GM12878 (cell line): ENCODE results near the gene DIDO1. TPM values are rescaled to one million over a fixed set of nuclear protein-coding genes. Genes with fewer than 3 reads are reported as not detected.

Source experiments
- ATAC-seq: fragments of 200-7000 bp; cut with Tn5 transposase; 3 replicates; pipeline ENCODE4 v1.9.1; 2020; ENCODE audit warnings: mild to moderate bottlenecking, moderate library complexity
- BruUV-seq: library from RNA; stranded (reverse); fragments of 400-500 nt; replicated peaks from 2 replicates; lab custom pipeline; 2021; lab: Mats Ljungman, UMichigan
- CTCF ChIA-PET: fragments of 300-600 bp; sonication (Branson Sonifier 250); formaldehyde crosslinking; extraction: SDS; loops from one replicate; lab custom pipeline; 2021; ENCODE audit warnings: inconsistent platforms; lab: Yijun Ruan, JAX
- POLR2A ChIA-PET: fragments of 350-600 bp; formaldehyde crosslinking; extraction: SDS; loops from one replicate; lab custom pipeline; 2021; ENCODE audit warnings: inconsistent platforms; lab: Charles Lee
- RAD21 ChIA-PET: fragments of 300-600 bp; sonication (Branson Sonifier 250); formaldehyde crosslinking; loops from one replicate; lab custom pipeline; 2023; ENCODE audit warnings: antibody characterized with exemption; ENCODE audit not compliant: unreplicated experiment; lab: Charles Lee
- SMC1A ChIA-PET: fragments of 300-600 bp; sonication (Branson Sonifier 250); formaldehyde crosslinking; loops from one replicate; lab custom pipeline; 2023; ENCODE audit not compliant: unreplicated experiment, uncharacterized antibody; lab: Charles Lee
- DNase-seq: peaks from one replicate; pipeline ENCODE4 v3.0.0-alpha.2; 2011; ENCODE audit warnings: low read depth, low spot score
- FAIRE-seq: peaks from 3 replicates; lab custom pipeline; 2011; peaks lifted over from hg19 to GRCh38; lab: Jason Lieb, UNC
- H2AFZ ChIP-seq: 2 replicates; pipeline ENCODE4 v1.6.0; 2011; ENCODE audit warnings: low read depth, low read length, control low read depth; ENCODE audit not compliant: control insufficient read depth
- H3K27ac ChIP-seq: 2 replicates; pipeline ENCODE4 v1.5.1; 2011; ENCODE audit warnings: control low read depth; ENCODE audit not compliant: control insufficient read depth, insufficient read depth
- H3K27me3 ChIP-seq, 2 experiments: replicated peaks in 1 of 2; 2 replicates each; pipeline versions ENCODE4 v1.6.0 to v1.6.1; 2011; ENCODE audit warnings: low read length in 1 of 2; ENCODE audit not compliant: control insufficient read depth in 2 of 2, insufficient read depth in 2 of 2
- H3K36me3 ChIP-seq, 2 experiments: 2 replicates each; pipeline ENCODE4 v1.5.1; 2011; ENCODE audit warnings: low read length in 1 of 2; ENCODE audit not compliant: control insufficient read depth in 2 of 2, insufficient read depth in 2 of 2
- H3K4me1 ChIP-seq: 2 replicates; pipeline ENCODE4 v1.6.1; 2011; ENCODE audit warnings: mild to moderate bottlenecking, low read length, moderate library complexity, mixed read lengths; ENCODE audit not compliant: control insufficient read depth, insufficient read depth
- H3K4me2 ChIP-seq: 2 replicates; pipeline ENCODE4 v1.6.0; 2011; ENCODE audit warnings: control low read depth; ENCODE audit not compliant: control insufficient read depth, insufficient read depth
- H3K4me3 ChIP-seq: fragments of 200-600 bp; sonication (generic); 2 replicates; pipeline ENCODE4 v1.5.1; 2016
- H3K79me2 ChIP-seq: 2 replicates; pipeline ENCODE4 v1.6.0; 2011; ENCODE audit warnings: low read length; ENCODE audit not compliant: control insufficient read depth, insufficient read depth
- H3K9ac ChIP-seq: 2 replicates; pipeline ENCODE4 v1.8.0; 2011; ENCODE audit warnings: low read length, control low read depth, mixed read lengths; ENCODE audit not compliant: control insufficient read depth, insufficient read depth
- H3K9me3 ChIP-seq: replicated peaks from 3 replicates; pipeline ENCODE4 v1.5.1; 2011; ENCODE audit warnings: mild to moderate bottlenecking, low read length; ENCODE audit not compliant: control insufficient read depth, insufficient read depth
- H4K20me1 ChIP-seq: 2 replicates; pipeline ENCODE4 v1.6.0; 2011; ENCODE audit not compliant: control insufficient read depth, insufficient read depth
- BMI1 ChIP-seq: fragments of 450-650 bp; IDR thresholded peaks from 2 replicates; pipeline ENCODE4 v1.6.1; 2016; ENCODE audit warnings: mild to moderate bottlenecking, moderate library complexity, borderline replicate concordance
- CTCF ChIP-seq, 3 experiments: IDR thresholded peaks in 2 of 3; conservative IDR thresholded peaks in 1 of 3; 2 replicates each; pipeline ENCODE4 v1.5.1; 2011; ENCODE audit warnings: low read depth in 3 of 3, low read length in 3 of 3, mild to moderate bottlenecking in 3 of 3, control low read depth in 2 of 3, moderate library complexity in 2 of 3, inconsistent platforms in 1 of 3, mixed read lengths in 1 of 3; ENCODE audit not compliant: control insufficient read depth in 2 of 3, insufficient read depth in 1 of 3; ENCODE audit errors: extremely low read depth in 1 of 3
- HDGF ChIP-seq: fragments of 450-650 bp; IDR thresholded peaks from 2 replicates; pipeline ENCODE4 v1.6.1; 2016; ENCODE audit warnings: antibody characterized with exemption
- JUNB ChIP-seq: IDR thresholded peaks from 2 replicates; pipeline ENCODE4 v1.6.1; 2016; ENCODE audit warnings: antibody characterized with exemption, mild to moderate bottlenecking
- MXI1 ChIP-seq: fragments of 150-350 bp; IDR thresholded peaks from 2 replicates; pipeline ENCODE4 v1.6.1; 2011; ENCODE audit warnings: low read depth, mild to moderate bottlenecking, inconsistent platforms, low read length, improper control_type of control experiment
- MYC ChIP-seq: IDR thresholded peaks from 2 replicates; pipeline ENCODE4 v1.6.1; 2011; ENCODE audit warnings: mild to moderate bottlenecking, low read length, moderate library complexity, inconsistent platforms; ENCODE audit not compliant: insufficient read depth, insufficient replicate concordance, insufficient read length, severe bottlenecking
- NFIC ChIP-seq: IDR thresholded peaks from 2 replicates; pipeline ENCODE4 v1.6.1; 2012; ENCODE audit warnings: low read depth, mild to moderate bottlenecking, inconsistent platforms, low read length, moderate library complexity
- RB1 ChIP-seq: fragments of 450-650 bp; formaldehyde crosslinking; IDR thresholded peaks from 2 replicates; pipeline ENCODE4 v1.6.1; 2017; ENCODE audit warnings: mild to moderate bottlenecking, borderline replicate concordance
- SMAD1 ChIP-seq: fragments of 450-650 bp; IDR thresholded peaks from 2 replicates; pipeline ENCODE4 v1.6.1; 2018; ENCODE audit warnings: mild to moderate bottlenecking, low read depth; ENCODE audit not compliant: partially characterized antibody
- SMC3 ChIP-seq: IDR thresholded peaks from 2 replicates; pipeline ENCODE4 v1.6.1; 2011; ENCODE audit warnings: low read length, improper control_type of control experiment, borderline replicate concordance
- SRF ChIP-seq, 2 experiments: IDR thresholded peaks; 2 replicates each; pipeline ENCODE4 v1.6.1; 2011; ENCODE audit warnings: low read depth in 2 of 2, low read length in 2 of 2, mild to moderate bottlenecking in 1 of 2, moderate library complexity in 1 of 2
- STAT3 ChIP-seq: IDR thresholded peaks from 2 replicates; pipeline ENCODE4 v1.6.1; 2011; ENCODE audit warnings: low read depth, low read length, improper control_type of control experiment
- TAF1 ChIP-seq: IDR thresholded peaks from 2 replicates; pipeline ENCODE4 v1.6.1; 2011; ENCODE audit warnings: mild to moderate bottlenecking, low read depth, low read length, borderline replicate concordance
- ZNF207 ChIP-seq: fragments of 450-650 bp; IDR thresholded peaks from 2 replicates; pipeline ENCODE4 v1.6.1; 2014; ENCODE audit warnings: antibody characterized with exemption, mild to moderate bottlenecking, borderline replicate concordance
- WGBS: methylation state at CpG from one replicate; pipeline ENCODE4 v1.1.6; 2016; ENCODE audit warnings: low lambda C conversion rate; ENCODE audit not compliant: insufficient replicate concordance, insufficient coverage; ENCODE audit errors: missing lambda C conversion rate; 5-methylcytosine and 5-hydroxymethylcytosine counted together
- in situ Hi-C: fragments of 300-500 bp; cut with MboI; formaldehyde crosslinking; loops from 9 replicates; pipeline ENCODE4 v1.14.3; 2018; ENCODE audit warnings: mixed read lengths
- intact Hi-C: fragments of 100-400 bp; cut with micrococcal nuclease; formaldehyde crosslinking; loops from one replicate; pipeline ENCODE4 v1.14.2; 2022; ENCODE audit not compliant: unreplicated experiment
- polyA plus RNA-seq, 11 experiments: library from polyadenylated mRNA; depleted of rRNA in 4 of 11; unstranded in 6 of 11; stranded (reverse) in 5 of 11; fragments of >200 nt; fragmentation: Nextera tagmentation in 4 of 11; fragmentation: Illumina TruSeq in 1 of 11; extraction: Ambion mirVana in 4 of 11; extraction: Trizol in 1 of 11; gene quantifications; 1 replicate in 1 of 11; 2 replicates in 10 of 11; pipeline versions ENCODE4 v1.2.1 to v1.2.3, GENCODE V29; 2011 to 2016; ENCODE audit warnings: inconsistent platforms in 2 of 11, missing spikeins in 2 of 11, low read depth in 1 of 11
- total RNA-seq, 4 experiments: library from RNA; depleted of rRNA in 3 of 4; stranded (reverse); fragments of >200 nt in 3 of 4; fragmentation: Illumina TruSeq in 1 of 4; extraction: Trizol in 1 of 4; gene quantifications; 2 replicates each; pipeline versions ENCODE4 v1.2.1 to v1.2.3, GENCODE V29; 2013 to 2021
- TF ChIP-seq, protein P1 (sequence below): IDR thresholded peaks from 2 replicates; pipeline ENCODE4 v1.6.1; 2012; ENCODE audit warnings: mild to moderate bottlenecking, low read depth, low read length

The DIDO1 gene
- total and polyA plus RNA-seq, 10 of the 15 experiments (the other 5 are each of a cell fraction or from before 2014, with no cell fraction given) = 5.5 to 56.4 (median 38.4) TPM

DNA sequence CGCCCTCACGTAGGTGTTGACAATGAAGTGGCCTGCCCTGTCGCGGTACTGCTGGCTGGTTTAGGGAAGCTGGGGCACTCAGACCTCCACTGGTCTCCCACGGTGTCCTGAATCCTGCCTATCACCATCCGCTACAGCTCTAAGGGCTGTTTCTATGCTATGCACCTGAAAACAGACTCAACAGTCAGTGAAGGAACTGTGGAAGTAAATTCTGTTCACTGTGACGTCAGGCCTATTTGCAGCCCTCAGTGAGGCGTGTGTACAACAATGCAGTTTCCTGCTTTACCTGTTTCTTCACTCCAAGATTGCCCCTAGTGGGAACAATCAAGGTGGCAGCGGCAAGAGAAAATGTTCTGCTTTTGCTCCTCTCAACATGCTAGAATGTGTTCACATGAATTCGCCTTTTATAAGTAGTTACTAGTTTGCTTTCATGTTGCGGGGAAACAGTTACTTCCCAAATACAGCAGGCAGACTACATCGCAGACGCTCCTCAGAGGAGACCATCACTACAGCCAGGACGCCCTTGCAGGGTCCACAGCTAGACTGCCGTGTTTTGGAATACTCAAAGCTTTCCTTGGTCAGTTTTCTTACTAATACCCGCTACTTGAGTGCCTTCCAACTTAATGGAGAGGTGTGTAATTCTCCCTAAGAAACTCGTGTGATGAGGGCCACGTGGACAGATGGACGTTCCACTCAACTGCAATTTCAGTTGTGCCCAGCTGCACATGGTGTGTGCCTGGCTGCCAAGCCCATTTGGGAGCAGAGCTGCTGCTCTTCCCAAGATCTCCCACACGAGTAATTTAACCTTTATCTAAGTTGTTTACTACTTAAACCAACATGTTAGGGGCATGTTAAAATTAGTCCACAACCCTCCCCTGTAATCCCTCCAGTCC is 25.4 kb downstream of the DIDO1 start:
- H3K9ac ChIP-seq = no peak overlapping the region
- 62% methylated on average over 20 of the region's 20 CpGs for whole genome bisulfite sequencing
- H3K27me3 ChIP-seq = no peaks in the 10 kb centered on the region
- RAD21 ChIA-PET = interaction anchor here (1.0 to 4.4 kb wide), 8 partner anchors 13 to 108 kb away, joined by 3 to 21 read pairs (median 4); no protein-coding TSS in a partner anchor
- CTCF ChIA-PET = interaction anchor here (0.6 to 8.2 kb wide), 15 partner anchors 7 to 280 kb away, joined by 3 to 92 read pairs (median 4); partner anchors contain the start of gene SLC17A9
- POLR2A ChIA-PET = interaction anchor here (0.7 to 1.5 kb wide), 9 partner anchors 11 to 108 kb away, joined by 3 to 7 read pairs (median 4); no protein-coding TSS in a partner anchor
- peaks cover 19 to 46% of the 10 kb centered on the region in 2 experiments for H3K36me3 ChIP-seq
- ATAC-seq (peak; percentile 35), FAIRE-seq (no peak), DNase-seq (no peak)
- H3K9me3 ChIP-seq = no peaks in the 10 kb centered on the region
- H3K4me2 ChIP-seq = peak overlapping the region; percentile 91; the same call in 1 of the 2 replicates
- H3K79me2 ChIP-seq = peaks cover 2% of the 10 kb centered on the region; the same call in 1 of the 2 replicates
- H3K4me1 ChIP-seq = peaks cover 25% of the 10 kb centered on the region
- SMC1A ChIA-PET = interaction anchor here (0.8 to 3.8 kb wide), 10 partner anchors 11 to 111 kb away, joined by 3 to 20 read pairs (median 6); no protein-coding TSS in a partner anchor
- in situ Hi-C loops = no loop called here
- peaks cover 3% of the 10 kb centered on the region; the same call in 1 of the 2 replicates for H4K20me1 ChIP-seq
- intact Hi-C loops = loop anchor here (2.0 to 5.0 kb wide), 4 partner anchors 18 to 108 kb away; partner anchors contain the start of gene SLC17A9
- no peak overlapping the region for H3K4me3 ChIP-seq
- H2AFZ ChIP-seq = no peak overlapping the region
- H3K27ac ChIP-seq = peak overlapping the region; percentile 30; the same call in 1 of the 2 replicates
- BruUV-seq = no TSS peak
- TF ChIP-seq TAF1 (no peak), RB1 (no peak), NFIC (no peak), BMI1 (no peak), MXI1 (no peak), SMC3 (no peak), SMAD1 (no peak), JUNB (no peak), ZNF207 (no peak), CTCF (IDR thresholded peaks at IDR 0.05 in 2 of 3, conservative IDR thresholded peaks at IDR 0.05 in 1 of 3; ENCODE audit: control insufficient read depth in 2 of 3, extremely low read depth in 1 of 3, insufficient read depth in 1 of 3, low read depth in 3 of 3, low read length in 3 of 3) (peak in 1 of 3 experiments; percentile 2; a peak in 1 of 6 replicates), STAT3 (no peak), HDGF (no peak), MYC (no peak), SRF (IDR thresholded peaks at IDR 0.05; ENCODE audit: low read depth in 2 of 2, low read length in 2 of 2) (no peak)
- TF ChIP-seq, protein P1, sequence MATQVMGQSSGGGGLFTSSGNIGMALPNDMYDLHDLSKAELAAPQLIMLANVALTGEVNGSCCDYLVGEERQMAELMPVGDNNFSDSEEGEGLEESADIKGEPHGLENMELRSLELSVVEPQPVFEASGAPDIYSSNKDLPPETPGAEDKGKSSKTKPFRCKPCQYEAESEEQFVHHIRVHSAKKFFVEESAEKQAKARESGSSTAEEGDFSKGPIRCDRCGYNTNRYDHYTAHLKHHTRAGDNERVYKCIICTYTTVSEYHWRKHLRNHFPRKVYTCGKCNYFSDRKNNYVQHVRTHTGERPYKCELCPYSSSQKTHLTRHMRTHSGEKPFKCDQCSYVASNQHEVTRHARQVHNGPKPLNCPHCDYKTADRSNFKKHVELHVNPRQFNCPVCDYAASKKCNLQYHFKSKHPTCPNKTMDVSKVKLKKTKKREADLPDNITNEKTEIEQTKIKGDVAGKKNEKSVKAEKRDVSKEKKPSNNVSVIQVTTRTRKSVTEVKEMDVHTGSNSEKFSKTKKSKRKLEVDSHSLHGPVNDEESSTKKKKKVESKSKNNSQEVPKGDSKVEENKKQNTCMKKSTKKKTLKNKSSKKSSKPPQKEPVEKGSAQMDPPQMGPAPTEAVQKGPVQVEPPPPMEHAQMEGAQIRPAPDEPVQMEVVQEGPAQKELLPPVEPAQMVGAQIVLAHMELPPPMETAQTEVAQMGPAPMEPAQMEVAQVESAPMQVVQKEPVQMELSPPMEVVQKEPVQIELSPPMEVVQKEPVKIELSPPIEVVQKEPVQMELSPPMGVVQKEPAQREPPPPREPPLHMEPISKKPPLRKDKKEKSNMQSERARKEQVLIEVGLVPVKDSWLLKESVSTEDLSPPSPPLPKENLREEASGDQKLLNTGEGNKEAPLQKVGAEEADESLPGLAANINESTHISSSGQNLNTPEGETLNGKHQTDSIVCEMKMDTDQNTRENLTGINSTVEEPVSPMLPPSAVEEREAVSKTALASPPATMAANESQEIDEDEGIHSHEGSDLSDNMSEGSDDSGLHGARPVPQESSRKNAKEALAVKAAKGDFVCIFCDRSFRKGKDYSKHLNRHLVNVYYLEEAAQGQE = no peak
